NCI-H1105 treated with DMSO at 0.1 percent for 48 hours (cell line): ENCODE data around the gene COX6B2.
"Not testable (repeated sequence)": the region's sequence is repeated elsewhere in the genome, so short reads cannot be mapped to it uniquely, and the experiment has no call there.

Experiments
- DNase-seq: peaks from one replicate; lab custom pipeline; 2025; lab: John Stamatoyannopoulos, UW

COX6B2 gene

GRCh38 chr19:55341595-55342531, 12.7 kb downstream of the COX6B2 start:
- DNase-seq, result no peak

GRCh38 chr19:55341171-55341588, 13.3 kb downstream of the COX6B2 start:
- DNase-seq, result peak; percentile 89

- DNase-seq, result no peak
Measured at GRCh38 chr19:55340784-55341147, 13.8 kb downstream of the COX6B2 start.

GRCh38 chr19:55339889-55340783, 14.4 kb downstream of the COX6B2 start:
- DNase-seq, result no peak

GRCh38 chr19:55339105-55339888, 15.2 kb downstream of the COX6B2 start, which contains the start of gene KMT5C:
KMT5C (plus strand) TSS chr19:55339876; CDS start chr19:55341937, 2,061 bp downstream.
- peak; percentile 100 for DNase-seq

DNA sequence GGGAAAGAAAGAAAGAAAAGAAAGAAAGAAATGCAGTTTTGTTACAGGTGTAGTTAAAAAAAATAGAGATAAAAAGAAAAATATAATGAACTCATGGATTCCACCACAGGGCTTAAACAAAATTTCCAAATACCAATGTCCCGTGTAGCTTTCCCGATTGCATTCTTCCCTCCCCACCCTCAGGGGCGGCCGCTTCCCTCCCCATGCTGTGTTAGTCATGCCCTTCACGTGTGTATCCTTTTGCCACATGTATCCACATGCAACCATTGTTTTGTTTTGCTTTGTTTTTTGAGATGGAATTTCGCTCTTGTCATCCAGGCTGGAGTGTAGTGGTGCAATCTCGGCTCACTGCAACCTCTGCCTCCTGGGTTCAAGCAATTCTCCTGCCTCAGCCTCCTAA, 18.4 kb downstream of the COX6B2 start:
- no peak for DNase-seq

- DNase-seq, result no peak
Measured at GRCh38 chr19:55333870-55334269, 20.6 kb downstream of the COX6B2 start.

DNA sequence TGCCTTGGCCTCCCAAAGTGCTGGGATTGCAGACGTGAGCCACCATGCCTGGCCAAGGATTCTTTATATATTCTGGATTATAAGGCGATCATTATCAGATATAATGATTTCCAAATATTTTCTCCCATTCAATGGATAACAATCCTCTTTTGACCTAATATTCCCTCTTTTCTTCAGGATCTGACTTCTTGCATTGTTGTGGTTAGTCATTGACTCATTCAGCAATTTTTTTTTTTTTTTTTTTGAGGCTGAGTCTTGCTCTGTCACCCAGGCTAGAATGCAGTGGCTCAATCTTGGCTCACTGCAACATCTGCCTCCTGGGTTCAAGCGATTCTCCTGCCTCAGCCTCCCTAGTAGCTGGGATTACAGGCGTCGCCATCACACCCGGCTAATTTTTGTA, 24.7 kb downstream of the COX6B2 start:
- not testable (repeated sequence) for DNase-seq

GRCh38 chr19:55328774-55329318, 25.7 kb downstream of the COX6B2 start:
- not testable (repeated sequence) for DNase-seq

DNA sequence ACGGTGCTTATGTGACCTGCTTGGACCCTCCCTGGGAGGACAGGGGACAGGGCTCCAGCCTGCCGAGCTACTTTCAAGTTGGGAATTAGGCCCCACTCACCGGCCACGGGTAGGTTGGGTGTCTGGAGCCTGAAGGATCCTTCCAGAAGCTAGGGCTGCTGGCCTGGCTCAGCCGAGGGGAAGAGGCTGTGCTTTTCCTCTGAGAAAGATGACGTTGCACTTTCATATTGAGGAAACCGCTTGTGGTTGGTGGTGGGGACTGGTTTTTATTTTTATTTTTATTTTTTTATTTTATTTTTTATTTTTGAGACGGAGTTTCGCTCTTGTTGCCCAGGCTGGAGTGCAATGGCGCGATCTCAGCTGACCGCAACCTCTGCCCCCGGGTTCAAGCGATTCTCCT, 29.3 kb downstream of the COX6B2 start, which contains the start of gene TMEM150B:
TMEM150B (minus strand) TSS at position 170 of the 400 bp plus-strand sequence. CDS start 4,305 bp downstream, outside the sequence.
- no peak for DNase-seq

DNA sequence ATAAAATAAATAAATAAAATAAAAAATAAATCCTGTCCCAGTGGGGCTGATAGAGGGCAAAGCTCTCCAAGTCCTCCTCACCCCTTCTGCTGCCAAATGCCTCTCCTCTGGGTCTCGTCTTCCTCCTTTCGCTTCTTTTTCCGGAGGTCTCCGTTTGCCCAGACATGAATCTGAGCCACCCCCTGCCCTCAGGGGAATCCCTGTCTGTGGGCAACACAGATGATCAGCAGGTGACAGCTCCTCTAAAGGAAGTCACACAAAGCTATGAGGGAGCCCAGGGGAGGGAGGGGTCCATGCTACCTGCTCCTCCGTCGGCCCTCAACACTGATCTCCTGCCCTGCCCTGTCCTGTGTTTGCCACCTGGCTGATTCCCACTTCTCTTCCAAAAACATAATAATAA, 29.9 kb downstream of the COX6B2 start:
- DNase-seq, result no peak

DNA sequence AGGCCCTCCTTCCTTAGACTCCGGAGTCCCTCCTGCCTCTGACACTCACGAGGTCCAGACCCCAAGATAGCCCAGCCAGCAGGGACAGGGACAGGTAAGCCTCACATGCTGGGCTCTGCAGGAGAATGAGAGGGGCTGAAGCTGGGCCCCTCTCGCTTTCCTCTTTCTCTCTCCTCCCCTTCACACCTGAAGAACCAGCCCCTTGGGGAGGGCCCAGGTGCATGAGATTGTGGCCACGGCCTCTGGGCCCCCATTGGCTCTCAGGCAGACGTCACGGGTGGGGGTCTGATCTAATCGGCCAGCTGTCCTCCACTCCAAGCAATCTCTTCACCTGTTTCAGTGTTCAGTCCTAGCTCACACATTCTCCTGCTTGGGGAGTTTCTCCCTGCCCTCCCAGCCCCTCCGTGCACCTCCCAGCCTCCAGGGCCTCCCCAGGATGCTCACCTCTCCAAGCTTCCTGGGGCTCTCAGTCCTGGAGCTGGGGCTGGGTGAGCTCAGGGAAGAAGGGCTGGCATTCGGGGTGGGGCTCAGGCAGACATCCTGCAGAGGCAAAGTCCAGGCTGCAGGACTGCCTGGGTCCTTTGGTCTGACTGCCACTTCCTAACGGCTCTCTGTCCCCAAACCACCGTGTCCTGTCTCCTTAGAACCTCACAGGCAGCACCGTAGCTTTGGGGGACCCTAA, 32.2 kb downstream of the COX6B2 start:
- no peak for DNase-seq

GRCh38 chr19:55321466-55322137, 32.9 kb downstream of the COX6B2 start:
- no peak for DNase-seq

GRCh38 chr19:55320844-55321419, 33.6 kb downstream of the COX6B2 start:
- DNase-seq, result no peak

- DNase-seq, result no peak
Measured at GRCh38 chr19:55319785-55320184, 34.7 kb downstream of the COX6B2 start.

- no peak for DNase-seq
Measured at GRCh38 chr19:55316646-55317045, 37.9 kb downstream of the COX6B2 start.

DNA sequence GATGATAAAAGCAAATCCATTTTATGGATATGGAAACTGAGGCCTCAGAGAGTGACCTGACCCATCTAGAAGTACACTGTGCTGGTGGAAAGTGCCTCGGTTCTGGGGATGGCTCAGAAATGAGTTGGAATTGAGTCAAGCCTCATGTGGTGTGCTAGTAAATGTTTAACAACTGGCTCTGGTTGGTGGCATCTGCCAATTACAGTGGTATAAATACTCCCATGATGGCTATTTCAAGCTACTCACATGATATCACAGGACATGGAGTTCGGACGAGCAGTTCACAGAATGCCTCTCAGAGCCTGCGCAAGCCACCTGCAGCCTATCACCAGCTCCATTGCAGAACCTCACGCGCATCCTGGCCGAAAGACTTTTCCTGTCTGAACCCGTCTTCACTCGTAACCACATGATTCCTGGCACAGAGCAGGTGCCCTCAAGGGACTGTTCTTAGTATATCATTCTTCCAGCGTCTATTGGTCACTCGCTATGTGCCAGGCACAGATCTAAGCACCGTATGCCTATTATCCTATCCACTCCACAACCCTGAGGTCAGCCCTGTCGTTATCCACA, 38.5 kb downstream of the COX6B2 start:
- DNase-seq, result no peak

GRCh38 chr19:55314396-55314795, 40.1 kb downstream of the COX6B2 start:
- no peak for DNase-seq
